Spleen (tissue), 11 donors: ENCODE results near the gene HOGA1. TPM values are rescaled to one million over a fixed set of nuclear protein-coding genes. Genes with fewer than 3 reads are reported as not detected.

Source experiments
- DNase-seq: peaks from one replicate; pipeline ENCODE4 v3.0.0-alpha.2; 2020
- H3K27ac ChIP-seq, 8 donors: fragments of 200-600 bp; sonication (generic) in 7 of 8; 1 replicate in 4 of 8; 2 replicates in 4 of 8; pipeline versions ENCODE4 v1.5.0 to v1.8.0; 2016 to 2021; ENCODE audit warnings: inconsistent platforms in 4 of 8, mild to moderate bottlenecking in 4 of 8, moderate library complexity in 1 of 8
- H3K27me3 ChIP-seq, 7 donors: fragments of 200-600 bp; sonication (generic) in 6 of 7; replicated peaks in 1 of 7; 1 replicate in 4 of 7; 2 replicates in 3 of 7; pipeline versions ENCODE4 v1.5.0 to v1.8.0; 2016 to 2021; ENCODE audit warnings: inconsistent platforms in 3 of 7, mild to moderate bottlenecking in 1 of 7
- H3K36me3 ChIP-seq, 6 donors: fragments of 200-600 bp; sonication (generic) in 5 of 6; 1 replicate in 4 of 6; 2 replicates in 2 of 6; pipeline versions ENCODE4 v1.5.0 to v1.8.0; 2016 to 2021; ENCODE audit warnings: inconsistent platforms in 2 of 6
- H3K4me1 ChIP-seq, 6 donors: fragments of 200-600 bp; sonication (generic) in 5 of 6; 1 replicate in 3 of 6; 2 replicates in 3 of 6; pipeline versions ENCODE4 v1.5.0 to v1.8.0; 2016 to 2021; ENCODE audit warnings: inconsistent platforms in 3 of 6
- H3K4me3 ChIP-seq, 8 donors: fragments of 200-600 bp; sonication (generic) in 7 of 8; 1 replicate in 4 of 8; 2 replicates in 4 of 8; pipeline versions ENCODE4 v1.5.0 to v1.8.0; 2016 to 2021; ENCODE audit warnings: inconsistent platforms in 4 of 8, mild to moderate bottlenecking in 4 of 8, moderate library complexity in 2 of 8
- H3K9me3 ChIP-seq, 8 donors: fragments of 200-600 bp; sonication (generic) in 7 of 8; 1 replicate in 4 of 8; 2 replicates in 4 of 8; pipeline versions ENCODE4 v1.5.0 to v1.8.0; 2016 to 2021; ENCODE audit warnings: inconsistent platforms in 4 of 8
- CTCF ChIP-seq, 11 experiments: fragments of 200-600 bp in 7 of 11; fragments of 450-650 bp in 4 of 11; sonication (generic) in 4 of 11; IDR thresholded peaks in 8 of 11; conservative IDR thresholded peaks in 3 of 11; 1 replicate in 7 of 11; 2 replicates in 4 of 11; pipeline versions ENCODE4 v1.4.0 to v1.8.0; 2016 to 2021; ENCODE audit warnings: antibody characterized with exemption in 11 of 11, inconsistent platforms in 4 of 11, mild to moderate bottlenecking in 1 of 11
- POLR2A ChIP-seq, 3 donors: fragments of 450-650 bp; IDR thresholded peaks; one replicate each; pipeline ENCODE4 v1.5.1; 2017; ENCODE audit warnings: antibody characterized with exemption in 3 of 3, mild to moderate bottlenecking in 1 of 3
- POLR2AphosphoS5 ChIP-seq, 3 donors: sonication (generic); formaldehyde crosslinking; IDR thresholded peaks; one replicate each; pipeline ENCODE4 v1.5.1; 2017; ENCODE audit warnings: antibody characterized with exemption in 3 of 3
- WGBS, 5 donors: extraction: QIAGEN DNeasy Blood & Tissue Kit in 3 of 5; methylation state at CpG; one replicate each; pipeline versions ENCODE4 v1.1.5 to v1.1.7; 2013 to 2018; 5-methylcytosine and 5-hydroxymethylcytosine counted together
- intact Hi-C: fragments of 100-400 bp; cut with DNase I; formaldehyde crosslinking; loops from one replicate; pipeline ENCODE4 v1.15.0; 2023; ENCODE audit warnings: low total_unique reads
- polyA plus RNA-seq, 3 donors: library from polyadenylated mRNA; stranded (reverse); fragments of 200-250 nt; gene quantifications; one replicate each; pipeline ENCODE4 v1.2.1, GENCODE V29; 2013
- total RNA-seq, 7 donors: library from RNA; depleted of rRNA in 3 of 7; stranded (reverse); fragments of >200 nt in 3 of 7; fragmentation: NEBNext Ultra II Directional in 4 of 7; extraction: Animal tissue kit (Norgen Biotek cat#: 25700) in 4 of 7; gene quantifications; one replicate each; pipeline versions ENCODE4 v1.1.0 to v1.2.1, GENCODE V29; 2016 to 2021
- donor health status: healthy with polysubstance abuse.
- donor health status: DM: no; HTN: no; CAD: no; lungs with moderate emphysema.
- donor health status: DM: no; HTN: no; CAD: no.
- donor health status: Bipolar disorder and iron deficiency.
- donor health status: healthy.
- donor health status: DM: no; HTN: no; CAD: no.
- donor health status: DM: yes; HTN: yes; CAD: no.

The HOGA1 gene
- total and polyA plus RNA-seq, 10 donors = 0.11 to 0.42 (median 0.19) TPM; not detected in 5

- Histone ChIP-seq H3K27me3 (no peaks in the 10 kb centered on the region), H3K4me1 (peaks cover 13 to 56% (median 28%) of the 10 kb centered on the region in 6 donors), H3K27ac (peak overlapping the region in 6 of 8 donors; percentile 1 to 83 (median 16)), H3K36me3 (peaks cover 3 to 66% (median 28%) of the 10 kb centered on the region in 6 donors), H3K9me3 (no peaks in the 10 kb centered on the region), H3K4me3 (no peak overlapping the region)
- no peak for DNase-seq
- intact Hi-C loops = no loop called here
- 81 to 90% (median 87%) methylated on average over 3 of the region's 3 CpGs for WGBS, 5 donors
- TF ChIP-seq CTCF (IDR thresholded peaks at IDR 0.05 in 8 of 11, conservative IDR thresholded peaks at IDR 0.05 in 3 of 11) = no peak
Measured at GRCh38 chr10:97650726-97651125, 66.5 kb downstream of the HOGA1 start.

GRCh38 chr10:97651773-97652172 lies 67.6 kb downstream of the HOGA1 start:
- H3K4me3 ChIP-seq = no peak overlapping the region
- intact Hi-C loops = no loop called here
- no peak for TF ChIP-seq POLR2AphosphoS5 (IDR thresholded peaks at IDR 0.05)
- TF ChIP-seq CTCF (IDR thresholded peaks at IDR 0.05 in 8 of 11, conservative IDR thresholded peaks at IDR 0.05 in 3 of 11) = no peak
- TF ChIP-seq POLR2A (IDR thresholded peaks at IDR 0.05) = no peak
- H3K27ac ChIP-seq = peak overlapping the region in 3 of 8 donors; percentile 8 to 26 (median 17)
- peaks cover 3 to 66% (median 38%) of the 10 kb centered on the region in 6 donors for H3K36me3 ChIP-seq
- no peaks in the 10 kb centered on the region for H3K27me3 ChIP-seq
- 93 to 97% (median 97%) methylated on average over 3 of the region's 3 CpGs for WGBS, 5 donors
- DNase-seq = no peak
- no peaks in the 10 kb centered on the region for H3K9me3 ChIP-seq
- H3K4me1 ChIP-seq = peaks cover 13 to 51% (median 28%) of the 10 kb centered on the region in 6 donors

- Histone ChIP-seq H3K4me3 (no peak overlapping the region), H3K36me3 (peaks cover 3 to 94% (median 50%) of the 10 kb centered on the region in 6 donors), H3K27ac (no peak overlapping the region), H3K27me3 (no peaks in the 10 kb centered on the region), H3K4me1 (peaks cover 0 to 4% (median 0%) of the 10 kb centered on the region in 6 donors), H3K9me3 (no peaks in the 10 kb centered on the region)
- intact Hi-C loops = no loop called here
- WGBS, 5 donors = 49 to 92% (median 77%) methylated on average over 5 of the region's 5 CpGs
- TF ChIP-seq POLR2AphosphoS5 (IDR thresholded peaks at IDR 0.05) (no peak), CTCF (IDR thresholded peaks at IDR 0.05 in 8 of 11, conservative IDR thresholded peaks at IDR 0.05 in 3 of 11) (no peak), POLR2A (IDR thresholded peaks at IDR 0.05) (no peak)
- DNase-seq = no peak
Measured at GRCh38 chr10:97656777-97657176, 72.6 kb downstream of the HOGA1 start.

GRCh38 chr10:97659589-97659988 lies 75.4 kb downstream of the HOGA1 start:
- intact Hi-C loops = no loop called here
- H3K36me3 ChIP-seq = peaks cover 0 to 94% (median 53%) of the 10 kb centered on the region in 6 donors
- 47 to 84% (median 72%) methylated on average over 1 of the region's 1 CpG for WGBS, 5 donors

More at GRCh38 chr10:97659589-97659988, 75.4 kb downstream of the HOGA1 start:
- no peaks in the 10 kb centered on the region for H3K4me1 ChIP-seq
- TF ChIP-seq POLR2AphosphoS5 (IDR thresholded peaks at IDR 0.05) (no peak), POLR2A (IDR thresholded peaks at IDR 0.05) (no peak), CTCF (IDR thresholded peaks at IDR 0.05 in 8 of 11, conservative IDR thresholded peaks at IDR 0.05 in 3 of 11) (no peak)
- H3K27me3 ChIP-seq = no peaks in the 10 kb centered on the region
- no peak overlapping the region for H3K27ac ChIP-seq
- no peaks in the 10 kb centered on the region for H3K9me3 ChIP-seq
- no peak for DNase-seq
- no peak overlapping the region for H3K4me3 ChIP-seq

Other genes with a start within 250 kb of the HOGA1 start
- 10 to 100 TPM; 28.3 to 75.6 (median 46.3) TPM for gene FRAT2, start 249.7 kb upstream of the HOGA1 start, total RNA-seq
- 10 to 100 TPM; 12.3 to 19.9 (median 14.3) TPM for gene FRAT2, start 249.7 kb upstream of the HOGA1 start, polyA plus RNA-seq
- 10 to 100 TPM; 13.4 to 51.4 (median 24.6) TPM for gene RRP12, start 183.0 kb upstream of the HOGA1 start, total RNA-seq
- 10 to 100 TPM; 12.3 to 30.3 (median 25.1) TPM for gene RRP12, start 183.0 kb upstream of the HOGA1 start, polyA plus RNA-seq
- gene PGAM1, start 158.2 kb upstream of the HOGA1 start, total RNA-seq = 100 to 1,000 TPM; 144 to 235 (median 197) TPM
- 100 to 1,000 TPM in 1 of 3 donors, 10 to 100 TPM in 2; 51.4 to 146 (median 98.8) TPM for gene PGAM1, start 158.2 kb upstream of the HOGA1 start, polyA plus RNA-seq
- gene EXOSC1, start 138.4 kb upstream of the HOGA1 start, total RNA-seq = 10 to 100 TPM; 28.7 to 38.2 (median 33.8) TPM
- gene EXOSC1, start 138.4 kb upstream of the HOGA1 start, polyA plus RNA-seq = 10 to 100 TPM; 42.1 to 50.5 (median 49.4) TPM
- gene ZDHHC16, start 138.2 kb upstream of the HOGA1 start, total RNA-seq = 10 to 100 TPM; 23.6 to 26.1 (median 25.1) TPM
- 10 to 100 TPM; 14.0 to 20.1 (median 15.7) TPM for gene ZDHHC16, start 138.2 kb upstream of the HOGA1 start, polyA plus RNA-seq
- 10 to 100 TPM; 54.5 to 91.5 (median 59.7) TPM for gene MMS19, start 86.0 kb upstream of the HOGA1 start, total RNA-seq
- 100 to 1,000 TPM in 1 of 3 donors, 10 to 100 TPM in 2; 53.5 to 101 (median 78.7) TPM for gene MMS19, start 86.0 kb upstream of the HOGA1 start, polyA plus RNA-seq
- 10 to 100 TPM in 6 of 7 donors, 1 to 10 TPM in 1; 8.0 to 17.6 (median 12.1) TPM for gene UBTD1, start 85.5 kb upstream of the HOGA1 start, total RNA-seq
- gene UBTD1, start 85.5 kb upstream of the HOGA1 start, polyA plus RNA-seq = 10 to 100 TPM in 1 of 3 donors, 1 to 10 TPM in 2; 4.5 to 11.5 (median 6.8) TPM
- gene ANKRD2, start 11.6 kb upstream of the HOGA1 start, total RNA-seq = not detected
- under 1 TPM; 0.10 to 0.52 (median 0.18) TPM for gene ANKRD2, start 11.6 kb upstream of the HOGA1 start, polyA plus RNA-seq
- gene C10orf62, start 5.3 kb downstream of the HOGA1 start, total RNA-seq = not detected
- gene C10orf62, start 5.3 kb downstream of the HOGA1 start, polyA plus RNA-seq = not detected
- gene MORN4, start 49.1 kb downstream of the HOGA1 start, total RNA-seq = 1 to 10 TPM; 1.6 to 5.0 (median 2.8) TPM
- gene MORN4, start 49.1 kb downstream of the HOGA1 start, polyA plus RNA-seq = 1 to 10 TPM; 2.0 to 2.8 (median 2.6) TPM
- 10 to 100 TPM; 19.1 to 28.7 (median 23.4) TPM for gene PI4K2A, start 56.3 kb downstream of the HOGA1 start, total RNA-seq
- gene PI4K2A, start 56.3 kb downstream of the HOGA1 start, polyA plus RNA-seq = 10 to 100 TPM in 1 of 3 donors, 1 to 10 TPM in 2; 7.1 to 14.3 (median 7.5) TPM
- gene AVPI1, start 102.9 kb downstream of the HOGA1 start, total RNA-seq = 10 to 100 TPM in 6 of 7 donors, 1 to 10 TPM in 1; 4.8 to 35.8 (median 16.0) TPM
- gene AVPI1, start 102.9 kb downstream of the HOGA1 start, polyA plus RNA-seq = 10 to 100 TPM in 1 of 3 donors, 1 to 10 TPM in 2; 4.0 to 12.2 (median 6.2) TPM
- gene MARVELD1, start 129.3 kb downstream of the HOGA1 start, total RNA-seq = 10 to 100 TPM; 11.0 to 24.6 (median 17.2) TPM
- 1 to 10 TPM; 3.7 to 7.8 (median 6.4) TPM for gene MARVELD1, start 129.3 kb downstream of the HOGA1 start, polyA plus RNA-seq
- 10 to 100 TPM; 29.2 to 42.2 (median 34.1) TPM for gene ZFYVE27, start 152.7 kb downstream of the HOGA1 start, total RNA-seq
- gene ZFYVE27, start 152.7 kb downstream of the HOGA1 start, polyA plus RNA-seq = 10 to 100 TPM; 16.8 to 24.7 (median 17.5) TPM
- not detected for gene SFRP5, start 187.6 kb downstream of the HOGA1 start, total RNA-seq
- gene SFRP5, start 187.6 kb downstream of the HOGA1 start, polyA plus RNA-seq = 1 to 10 TPM in 1 of 3 donors, under 1 TPM in 1, not detected in 1; 0.09 to 3.6 TPM